EH (cell line): ENCODE results near the gene AVPR1B.

Source experiments
- DNase-seq: peaks from one replicate; pipeline ENCODE4 v3.0.0-alpha.2; 2015; ENCODE audit warnings: low read depth

Gene AVPR1B

GRCh38 chr1:206111271-206111927, 5.8 kb downstream of the AVPR1B start:
- no peak for DNase-seq

- DNase-seq, result no peak
Observed at GRCh38 chr1:206110820-206111219, 6.4 kb downstream of the AVPR1B start.

- DNase-seq, result no peak
Observed at GRCh38 chr1:206110161-206110560, 7.0 kb downstream of the AVPR1B start.

GRCh38 chr1:206109718-206110117, 7.5 kb downstream of the AVPR1B start:
- no peak for DNase-seq

- DNase-seq, result peak; percentile 16
Observed at GRCh38 chr1:206108635-206109034, 8.6 kb downstream of the AVPR1B start.

- no peak for DNase-seq
Observed at GRCh38 chr1:206107168-206107544, 10.0 kb downstream of the AVPR1B start.

- DNase-seq, result peak; percentile 85
Observed at GRCh38 chr1:206106328-206107167, 10.6 kb downstream of the AVPR1B start.

- no peak for DNase-seq
Observed at GRCh38 chr1:206105464-206105995, 11.7 kb downstream of the AVPR1B start.

- no peak for DNase-seq
Observed at GRCh38 chr1:206103979-206104378, 13.2 kb downstream of the AVPR1B start.

- DNase-seq, result no peak
Observed at GRCh38 chr1:206102292-206102936, 14.8 kb downstream of the AVPR1B start.

GRCh38 chr1:206101351-206102045, 15.7 kb downstream of the AVPR1B start:
- no peak for DNase-seq

- DNase-seq, result no peak
Observed at GRCh38 chr1:206100226-206100815, 16.9 kb downstream of the AVPR1B start.

GRCh38 chr1:206098242-206098919, 18.8 kb downstream of the AVPR1B start:
- DNase-seq, result no peak

GRCh38 chr1:206097381-206097780, 19.8 kb downstream of the AVPR1B start:
- no peak for DNase-seq

GRCh38 chr1:206094024-206094423, 23.2 kb downstream of the AVPR1B start:
- DNase-seq, result no peak

- DNase-seq, result no peak
Observed at GRCh38 chr1:206089341-206089740, 27.8 kb downstream of the AVPR1B start.

GRCh38 chr1:206087091-206087490, 30.1 kb downstream of the AVPR1B start:
- no peak for DNase-seq

GRCh38 chr1:206083750-206084149, 33.4 kb downstream of the AVPR1B start:
- DNase-seq, result no peak

GRCh38 chr1:206082831-206083695, 34.1 kb downstream of the AVPR1B start:
- no peak for DNase-seq

GRCh38 chr1:206081856-206082255, 35.3 kb downstream of the AVPR1B start:
- DNase-seq, result no peak
